Bronchial epithelial cell (primary cell): Measurements from ENCODE around the gene LRP2. TPM values are rescaled to one million over a fixed set of nuclear protein-coding genes. Genes with fewer than 3 reads are reported as not detected.

Experiments used
- DNase-seq: peaks from one replicate; pipeline ENCODE4 v3.0.0-alpha.2; 2010; ENCODE audit warnings: low read depth
- FAIRE-seq: peaks from 2 replicates; lab custom pipeline; 2011; peaks lifted over from hg19 to GRCh38; lab: Jason Lieb, UNC
- H3K27me3 ChIP-seq: 2 replicates; pipeline ENCODE4 v1.5.1; 2011; ENCODE audit warnings: low read length; ENCODE audit not compliant: control insufficient read depth, insufficient read depth
- H3K36me3 ChIP-seq: 2 replicates; pipeline ENCODE4 v1.5.1; 2011; ENCODE audit warnings: low read length; ENCODE audit not compliant: control insufficient read depth, insufficient read depth
- H3K4me3 ChIP-seq: 2 replicates; pipeline ENCODE4 v1.5.1; 2011; ENCODE audit warnings: mild to moderate bottlenecking, low read depth, low read length, control low read depth
- CTCF ChIP-seq: IDR thresholded peaks from 2 replicates; pipeline ENCODE4 v1.5.1; 2011; ENCODE audit warnings: mild to moderate bottlenecking, moderate library complexity, low read length, control low read depth, inconsistent platforms; ENCODE audit not compliant: insufficient read depth, severe bottlenecking
- total RNA-seq: library from RNA; depleted of rRNA; stranded (reverse); fragments of >200 nt; gene quantifications from 2 replicates; pipeline ENCODE4 v1.2.1, GENCODE V29; 2014

The LRP2 gene
- total RNA-seq, 1 donor from 2014 or later = not detected

- DNase-seq = no peak
- FAIRE-seq = no peak
- TF ChIP-seq CTCF = no peak
- no peaks in the 10 kb centered on the region for H3K36me3 ChIP-seq
- no peaks in the 10 kb centered on the region for H3K27me3 ChIP-seq
- H3K4me3 ChIP-seq = no peak overlapping the region
Measured at GRCh38 chr2:169104848-169105247, 257.5 kb downstream of the LRP2 start.

- Histone ChIP-seq H3K36me3 (no peaks in the 10 kb centered on the region), H3K4me3 (no peak overlapping the region), H3K27me3 (no peaks in the 10 kb centered on the region)
- FAIRE-seq (no peak), DNase-seq (peak; percentile 99)
- TF ChIP-seq CTCF = no peak
Measured at GRCh38 chr2:169095621-169096105, 266.7 kb downstream of the LRP2 start.

GRCh38 chr2:169094676-169095075 is 267.7 kb downstream of the LRP2 start:
- Histone ChIP-seq H3K27me3 (no peaks in the 10 kb centered on the region), H3K36me3 (no peaks in the 10 kb centered on the region), H3K4me3 (no peak overlapping the region)
- DNase-seq = no peak
- no peak for FAIRE-seq
- no peak for TF ChIP-seq CTCF

- no peak for TF ChIP-seq CTCF
- Histone ChIP-seq H3K27me3 (no peaks in the 10 kb centered on the region), H3K4me3 (no peak overlapping the region), H3K36me3 (no peaks in the 10 kb centered on the region)
- no peak for DNase-seq
- no peak for FAIRE-seq
Measured at GRCh38 chr2:169093535-169093934, 268.8 kb downstream of the LRP2 start.

- Histone ChIP-seq H3K4me3 (no peak overlapping the region), H3K36me3 (no peaks in the 10 kb centered on the region), H3K27me3 (no peaks in the 10 kb centered on the region)
- FAIRE-seq (no peak), DNase-seq (peak; percentile 94)
- TF ChIP-seq CTCF = no peak
Measured at GRCh38 chr2:169091761-169092519, 270.4 kb downstream of the LRP2 start.
